CD14-positive monocyte (primary cell): ENCODE measurements around the gene THRSP. TPM values are rescaled to one million over a fixed set of nuclear protein-coding genes. Genes with fewer than 3 reads are reported as not detected.

Experiments used
- DNase-seq, 3 donors: peaks; one replicate each; pipeline ENCODE4 v3.0.0-alpha.2; 2011 to 2022
- H2AFZ ChIP-seq: 2 replicates; pipeline ENCODE4 v1.6.0; 2012; ENCODE audit warnings: mild to moderate bottlenecking, low read depth, low read length, inconsistent platforms; ENCODE audit not compliant: insufficient read depth, poor library complexity, severe bottlenecking
- H3K27ac ChIP-seq, 2 donors: 1 replicate in 1 of 2; 2 replicates in 1 of 2; pipeline ENCODE4 v1.5.1; 2012 to 2013; ENCODE audit warnings: low read length in 2 of 2, control low read depth in 1 of 2, inconsistent platforms in 1 of 2, low read depth in 1 of 2, mild to moderate bottlenecking in 1 of 2
- H3K27me3 ChIP-seq, 2 donors: one replicate each; pipeline versions ENCODE4 v1.6.0 to v1.6.1; 2011 to 2013; ENCODE audit warnings: low read length in 2 of 2; ENCODE audit not compliant: control insufficient read depth in 2 of 2, insufficient read depth in 2 of 2
- H3K36me3 ChIP-seq, 2 donors: replicated peaks in 1 of 2; 1 replicate in 1 of 2; 2 replicates in 1 of 2; pipeline versions ENCODE4 v1.5.1 to v1.6.1; 2012 to 2013; ENCODE audit warnings: low read length in 2 of 2, control low read depth in 1 of 2, inconsistent platforms in 1 of 2, mild to moderate bottlenecking in 1 of 2; ENCODE audit not compliant: insufficient read depth in 2 of 2, control insufficient read depth in 1 of 2
- H3K4me1 ChIP-seq, 2 donors: 1 replicate in 1 of 2; 2 replicates in 1 of 2; pipeline versions ENCODE4 v1.5.1 to v1.6.1; 2012 to 2013; ENCODE audit warnings: low read length in 2 of 2, control low read depth in 1 of 2, inconsistent platforms in 1 of 2, mild to moderate bottlenecking in 1 of 2, moderate library complexity in 1 of 2; ENCODE audit not compliant: insufficient read depth in 2 of 2, control insufficient read depth in 1 of 2
- H3K4me2 ChIP-seq: replicated peaks from 2 replicates; pipeline ENCODE3; 2012; ENCODE audit warnings: low read length, moderate library complexity, mild to moderate bottlenecking; ENCODE audit not compliant: poor library complexity, severe bottlenecking; ENCODE audit errors: extremely low read depth
- H3K4me3 ChIP-seq, 3 experiments: fragments of 200-600 bp in 1 of 3; sonication (generic) in 1 of 3; replicated peaks in 1 of 3; 1 replicate in 2 of 3; 2 replicates in 1 of 3; pipeline ENCODE4 v1.5.1; 2011 to 2013; ENCODE audit warnings: low read length in 3 of 3, mild to moderate bottlenecking in 3 of 3, control low read depth in 2 of 3, low read depth in 2 of 3, inconsistent platforms in 1 of 3, moderate library complexity in 1 of 3
- H3K79me2 ChIP-seq: 2 replicates; pipeline ENCODE4 v1.6.0; 2012; ENCODE audit warnings: mild to moderate bottlenecking, control low read depth, inconsistent platforms, low read length, moderate library complexity; ENCODE audit not compliant: insufficient read depth
- H3K9ac ChIP-seq: 2 replicates; pipeline ENCODE4 v1.6.0; 2017; ENCODE audit warnings: low read length, mild to moderate bottlenecking; ENCODE audit not compliant: insufficient read depth, poor library complexity, severe bottlenecking
- H3K9me3 ChIP-seq, 2 donors: replicated peaks in 1 of 2; 1 replicate in 1 of 2; 2 replicates in 1 of 2; pipeline versions ENCODE4 v1.5.1 to v1.6.1; 2012 to 2013; ENCODE audit warnings: low read length in 2 of 2, control low read depth in 1 of 2; ENCODE audit not compliant: control insufficient read depth in 1 of 2, insufficient read depth in 1 of 2
- H4K20me1 ChIP-seq: 2 replicates; pipeline ENCODE4 v1.6.0; 2012; ENCODE audit warnings: mild to moderate bottlenecking, low read length, control low read depth, moderate library complexity; ENCODE audit not compliant: insufficient read depth
- H3K27ac Mint-ChIP-seq, 7 donors: one replicate each; pipeline ENCODE4 v1.8.0; 2020; ENCODE audit warnings: mild to moderate bottlenecking in 7 of 7, mixed read lengths in 7 of 7, moderate library complexity in 6 of 7, inconsistent platforms in 2 of 7
- H3K27me3 Mint-ChIP-seq, 3 donors: one replicate each; pipeline ENCODE4 v1.8.0; 2021 to 2022; ENCODE audit warnings: low read depth in 3 of 3, mild to moderate bottlenecking in 3 of 3, mixed read lengths in 3 of 3, moderate library complexity in 3 of 3, inconsistent platforms in 1 of 3
- H3K36me3 Mint-ChIP-seq, 2 donors: one replicate each; pipeline ENCODE4 v1.8.0; 2020; ENCODE audit warnings: mixed read lengths in 2 of 2, inconsistent platforms in 1 of 2, mild to moderate bottlenecking in 1 of 2
- H3K4me1 Mint-ChIP-seq: one replicate; pipeline ENCODE4 v1.8.0; 2020; ENCODE audit warnings: mild to moderate bottlenecking, mixed read lengths
- H3K4me3 Mint-ChIP-seq, 2 donors: one replicate each; pipeline ENCODE4 v1.8.0; 2020; ENCODE audit warnings: mild to moderate bottlenecking in 2 of 2, mixed read lengths in 2 of 2, moderate library complexity in 1 of 2
- H3K9me3 Mint-ChIP-seq, 7 donors: one replicate each; pipeline ENCODE4 v1.8.0; 2020 to 2022; ENCODE audit warnings: mixed read lengths in 7 of 7, mild to moderate bottlenecking in 6 of 7, moderate library complexity in 6 of 7, inconsistent platforms in 2 of 7
- WGBS: methylation state at CpG from one replicate; pipeline ENCODE4 v1.1.5; 2013; ENCODE audit warnings: missing lambda C conversion rate; ENCODE audit not compliant: insufficient coverage; 5-methylcytosine and 5-hydroxymethylcytosine counted together
- intact Hi-C, 2 donors: fragments of 100-400 bp; cut with micrococcal nuclease; formaldehyde crosslinking; loops; one replicate each; pipeline versions ENCODE4 v1.15.0 to v1.15.1; 2023
- polyA plus RNA-seq, 3 donors: library from polyadenylated mRNA; depleted of rRNA in 1 of 3; unstranded in 2 of 3; stranded (reverse) in 1 of 3; fragments of 300-500 nt in 2 of 3; fragments of >200 nt in 1 of 3; fragmentation: Illumina TruSeq in 2 of 3; gene quantifications; 1 replicate in 2 of 3; 2 replicates in 1 of 3; pipeline ENCODE4 v1.2.3, GENCODE V29; 2012 to 2021
- TF ChIP-seq, protein P1 (sequence below): fragments of 200-600 bp; IDR thresholded peaks from one replicate; pipeline ENCODE4 v1.8.0; 2022; ENCODE audit warnings: antibody characterized with exemption, mild to moderate bottlenecking

Gene THRSP
- polyA plus RNA-seq, 3 donors: not detected

DNA sequence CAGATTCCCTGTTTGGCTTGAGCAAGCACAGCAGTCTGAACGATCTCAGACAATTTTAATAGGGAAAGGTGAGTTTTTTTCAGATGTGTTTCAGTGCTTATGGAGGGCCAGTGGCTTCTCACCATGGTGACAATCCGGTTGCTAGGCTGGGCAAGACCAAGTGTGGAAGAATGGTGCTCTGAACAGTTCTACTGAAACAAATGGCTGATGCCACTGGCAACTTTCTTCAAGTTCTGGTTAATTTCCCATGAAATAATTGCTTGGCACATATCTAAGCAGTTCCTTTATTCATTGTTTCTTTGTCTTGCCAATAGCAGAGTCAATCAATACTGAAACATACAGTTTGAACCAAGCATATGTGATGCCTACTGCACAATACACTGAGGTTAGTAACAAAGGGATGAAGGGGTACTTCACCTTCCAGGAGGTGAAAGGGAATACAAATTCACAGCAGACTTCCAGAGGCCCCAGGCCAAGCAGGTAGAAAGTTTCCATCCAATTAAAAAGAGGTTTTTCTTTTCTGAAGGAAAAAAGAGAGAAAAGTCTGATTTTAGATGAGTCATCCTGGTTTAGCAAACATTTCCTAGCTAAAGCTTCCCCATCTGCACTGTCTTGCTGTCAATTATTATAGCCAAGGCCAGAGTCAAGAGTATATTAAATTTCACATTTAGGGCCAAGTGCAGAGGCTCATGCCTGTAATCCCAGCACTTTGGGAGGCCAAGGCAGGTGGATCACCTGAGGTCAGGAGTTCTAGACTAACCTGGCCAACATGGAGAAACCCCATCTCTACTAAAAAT lies 37.2 kb downstream of the THRSP start:
- Mint-ChIP-seq H3K27ac (peak overlapping the region in 4 of 7 donors; percentile 6 to 57 (median 34)), H3K4me1 (peaks cover 4% of the 10 kb centered on the region), H3K36me3 (peaks cover 36 to 58% of the 10 kb centered on the region in 2 donors), H3K27me3 (no peaks in the 10 kb centered on the region), H3K9me3 (no peaks in the 10 kb centered on the region), H3K4me3 (no peak overlapping the region)
- Histone ChIP-seq H3K36me3 (peaks cover 34 to 58% of the 10 kb centered on the region in 2 donors), H3K9ac (peak overlapping the region; percentile 32), H2AFZ (no peak overlapping the region), H3K27me3 (no peaks in the 10 kb centered on the region), H3K79me2 (no peaks in the 10 kb centered on the region), H3K9me3 (no peaks in the 10 kb centered on the region), H3K4me1 (no peaks in the 10 kb centered on the region), H3K27ac (peak overlapping the region in 1 of 2 donors; percentile 26), H3K4me3 (no peak overlapping the region), H3K4me2 (no peak overlapping the region), H4K20me1 (no peaks in the 10 kb centered on the region)
- no peak for DNase-seq
- WGBS: 100% methylated on average over 2 of the region's 2 CpGs
- TF ChIP-seq, protein P1, sequence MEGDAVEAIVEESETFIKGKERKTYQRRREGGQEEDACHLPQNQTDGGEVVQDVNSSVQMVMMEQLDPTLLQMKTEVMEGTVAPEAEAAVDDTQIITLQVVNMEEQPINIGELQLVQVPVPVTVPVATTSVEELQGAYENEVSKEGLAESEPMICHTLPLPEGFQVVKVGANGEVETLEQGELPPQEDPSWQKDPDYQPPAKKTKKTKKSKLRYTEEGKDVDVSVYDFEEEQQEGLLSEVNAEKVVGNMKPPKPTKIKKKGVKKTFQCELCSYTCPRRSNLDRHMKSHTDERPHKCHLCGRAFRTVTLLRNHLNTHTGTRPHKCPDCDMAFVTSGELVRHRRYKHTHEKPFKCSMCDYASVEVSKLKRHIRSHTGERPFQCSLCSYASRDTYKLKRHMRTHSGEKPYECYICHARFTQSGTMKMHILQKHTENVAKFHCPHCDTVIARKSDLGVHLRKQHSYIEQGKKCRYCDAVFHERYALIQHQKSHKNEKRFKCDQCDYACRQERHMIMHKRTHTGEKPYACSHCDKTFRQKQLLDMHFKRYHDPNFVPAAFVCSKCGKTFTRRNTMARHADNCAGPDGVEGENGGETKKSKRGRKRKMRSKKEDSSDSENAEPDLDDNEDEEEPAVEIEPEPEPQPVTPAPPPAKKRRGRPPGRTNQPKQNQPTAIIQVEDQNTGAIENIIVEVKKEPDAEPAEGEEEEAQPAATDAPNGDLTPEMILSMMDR: no peak
- intact Hi-C loops: no loop called here

DNA sequence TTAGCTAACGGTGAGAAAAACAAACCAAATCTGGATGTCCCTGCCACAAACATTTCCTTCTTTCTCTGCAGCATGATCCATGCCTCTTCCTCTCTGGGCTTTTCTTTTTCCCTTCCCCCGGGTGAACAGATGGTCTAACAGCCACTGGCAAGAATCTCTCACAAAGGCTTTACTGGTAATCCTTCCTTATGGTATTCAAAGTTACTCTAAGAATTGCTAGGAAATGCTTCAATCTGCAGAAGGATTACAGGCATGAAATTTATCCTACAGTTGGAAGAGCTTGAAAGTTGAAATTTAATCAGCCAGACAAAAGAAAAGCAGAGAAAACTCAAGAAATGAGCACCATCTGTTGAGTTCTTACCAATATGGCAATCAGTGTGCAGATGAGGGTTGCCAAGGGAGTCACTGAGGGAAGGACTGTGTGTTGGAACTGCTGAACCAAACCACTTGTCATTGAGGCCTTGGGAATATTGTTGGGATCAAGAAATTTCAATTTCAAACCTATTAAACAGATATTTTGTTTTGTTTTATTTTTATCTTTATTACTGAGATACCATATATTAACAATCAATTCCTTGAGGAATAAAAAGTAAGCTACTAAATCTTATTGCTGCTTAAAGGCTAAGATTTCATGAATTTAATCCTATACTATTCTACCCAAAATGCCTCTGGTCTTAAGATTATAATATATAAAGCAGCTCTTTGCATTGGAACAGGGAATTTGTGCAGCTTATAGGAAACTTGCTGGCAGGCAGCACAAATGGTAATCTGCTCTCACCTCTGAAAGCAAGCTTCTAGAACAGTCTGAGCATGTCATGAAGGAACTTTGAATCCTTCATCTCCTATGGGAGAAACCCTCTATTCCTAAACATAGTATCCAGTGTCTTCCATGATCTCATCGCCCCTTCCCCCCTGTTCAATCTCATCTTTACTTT lies 45.7 kb downstream of the THRSP start:
- Histone ChIP-seq H3K9ac (no peak overlapping the region), H3K79me2 (no peaks in the 10 kb centered on the region), H4K20me1 (no peaks in the 10 kb centered on the region), H3K4me2 (no peak overlapping the region), H2AFZ (no peak overlapping the region), H3K9me3 (no peaks in the 10 kb centered on the region), H3K4me1 (no peaks in the 10 kb centered on the region), H3K27me3 (no peaks in the 10 kb centered on the region), H3K36me3 (peaks cover 40 to 72% of the 10 kb centered on the region in 2 donors), H3K4me3 (no peak overlapping the region), H3K27ac (no peak overlapping the region)
- TF ChIP-seq, protein P1: no peak
- Mint-ChIP-seq H3K27me3 (no peaks in the 10 kb centered on the region), H3K27ac (peak overlapping the region in 2 of 7 donors; percentile 34 to 50), H3K9me3 (no peaks in the 10 kb centered on the region), H3K36me3 (peaks cover 46 to 70% of the 10 kb centered on the region in 2 donors), H3K4me3 (no peak overlapping the region), H3K4me1 (no peaks in the 10 kb centered on the region)
- DNase-seq: no peak
- 76% methylated on average over 2 of the region's 3 CpGs for WGBS
- intact Hi-C loops: no loop called here
